Amniotic stem cell (primary cell): ENCODE data around the gene RAB39B.
"Not testable (repeated sequence)": the region's sequence is repeated elsewhere in the genome, so short reads cannot be mapped to it uniquely, and the experiment has no call there.

Experiments
- DNase-seq: peaks from one replicate; lab custom pipeline; 2025; lab: John Stamatoyannopoulos, UW

RAB39B gene, protein sequence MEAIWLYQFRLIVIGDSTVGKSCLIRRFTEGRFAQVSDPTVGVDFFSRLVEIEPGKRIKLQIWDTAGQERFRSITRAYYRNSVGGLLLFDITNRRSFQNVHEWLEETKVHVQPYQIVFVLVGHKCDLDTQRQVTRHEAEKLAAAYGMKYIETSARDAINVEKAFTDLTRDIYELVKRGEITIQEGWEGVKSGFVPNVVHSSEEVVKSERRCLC

DNA sequence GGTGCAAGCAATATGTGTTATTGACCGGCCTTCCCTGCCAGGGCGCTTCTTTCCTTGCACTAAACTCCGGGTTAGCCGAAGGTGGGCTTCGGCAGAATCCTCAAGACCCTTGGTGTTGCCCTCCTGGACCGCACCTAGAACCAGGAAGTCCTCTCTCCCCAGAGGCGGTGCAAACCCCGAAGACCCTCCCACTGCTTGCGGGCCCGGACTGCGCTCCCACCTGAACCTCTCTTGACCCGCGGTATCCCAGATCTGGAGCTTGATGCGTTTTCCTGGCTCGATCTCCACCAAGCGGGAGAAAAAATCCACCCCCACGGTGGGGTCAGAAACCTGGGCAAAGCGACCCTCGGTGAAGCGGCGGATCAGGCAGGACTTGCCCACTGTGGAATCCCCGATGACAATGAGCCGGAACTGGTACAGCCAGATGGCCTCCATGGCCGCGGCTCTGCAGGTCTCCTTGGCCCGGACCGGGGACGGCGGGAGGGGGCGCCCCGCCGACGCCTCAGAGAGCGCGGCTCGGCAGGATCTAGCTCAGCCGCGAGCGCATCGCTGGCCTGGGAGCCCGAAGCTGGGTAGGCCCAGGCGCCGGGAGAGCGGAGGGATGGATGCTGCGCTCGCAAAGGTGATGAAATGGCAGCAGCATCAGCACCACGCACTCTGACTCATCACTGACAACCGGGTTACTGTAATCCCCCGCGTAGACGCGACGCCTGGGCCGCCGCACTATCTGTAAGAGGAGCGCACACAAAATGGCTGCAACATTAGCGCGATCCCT, at the start of gene RAB39B:
Gene RAB39B (minus strand): TSS at position 638 of the 775 bp plus-strand sequence. CDS start 203 bp downstream, at position 435.
- DNase-seq = no peak

DNA sequence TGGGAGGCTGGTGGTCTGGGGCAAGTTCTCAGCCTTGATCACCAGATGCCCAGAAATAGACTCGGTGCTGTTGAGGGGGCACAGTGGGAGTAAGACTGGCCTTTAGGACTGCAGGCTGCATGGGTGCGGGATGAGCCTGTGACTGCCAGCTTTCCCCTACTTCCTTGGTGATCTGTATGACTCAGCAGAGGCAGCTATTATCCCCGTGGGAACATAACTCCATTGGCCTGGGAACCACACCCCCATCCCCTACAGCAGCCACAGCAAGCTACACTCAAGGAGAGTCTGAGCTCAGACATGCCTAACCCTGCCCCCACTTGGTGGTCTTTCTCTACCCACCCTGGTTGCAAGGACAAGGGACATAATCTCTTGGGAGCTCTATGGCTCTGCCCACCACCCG, 49.5 kb upstream of the RAB39B start:
- DNase-seq = no peak

DNA sequence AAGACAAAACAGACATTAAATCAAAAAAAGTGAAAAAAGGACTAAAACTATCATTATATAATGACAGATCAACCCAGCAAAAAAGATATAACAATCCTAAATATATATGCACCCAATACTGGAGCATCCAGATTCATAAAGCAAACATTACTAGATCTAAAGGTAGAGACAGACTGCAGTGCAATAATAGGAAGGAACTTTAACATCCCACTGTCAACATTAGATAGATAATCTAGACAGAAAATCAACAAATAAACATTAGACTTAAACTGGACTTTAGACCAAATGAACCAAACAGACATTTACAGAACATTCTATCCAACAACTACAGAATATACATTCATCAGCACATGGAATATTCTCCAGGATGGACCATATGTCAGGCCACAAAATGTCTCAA, 29.5 kb upstream of the RAB39B start:
- no peak for DNase-seq

DNA sequence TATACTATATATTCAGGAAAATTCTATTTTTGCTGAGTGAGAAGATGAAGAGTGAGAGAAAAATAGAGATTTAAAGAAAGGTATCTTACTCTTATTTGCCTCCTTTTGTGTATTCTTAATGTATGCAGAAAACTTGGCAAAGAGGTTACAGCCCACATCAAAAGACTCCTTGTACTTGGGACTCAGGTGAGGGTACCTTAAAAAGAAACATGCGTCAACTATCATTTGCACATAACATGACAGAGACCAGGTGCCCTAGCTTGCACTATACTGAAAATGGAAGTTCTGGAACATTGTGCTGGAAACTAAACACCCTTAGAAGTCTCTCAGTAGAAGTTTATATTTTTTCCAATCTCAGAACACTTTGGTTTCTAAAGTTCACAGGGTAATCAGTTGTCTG, 15.6 kb upstream of the RAB39B start:
- no peak for DNase-seq

DNA sequence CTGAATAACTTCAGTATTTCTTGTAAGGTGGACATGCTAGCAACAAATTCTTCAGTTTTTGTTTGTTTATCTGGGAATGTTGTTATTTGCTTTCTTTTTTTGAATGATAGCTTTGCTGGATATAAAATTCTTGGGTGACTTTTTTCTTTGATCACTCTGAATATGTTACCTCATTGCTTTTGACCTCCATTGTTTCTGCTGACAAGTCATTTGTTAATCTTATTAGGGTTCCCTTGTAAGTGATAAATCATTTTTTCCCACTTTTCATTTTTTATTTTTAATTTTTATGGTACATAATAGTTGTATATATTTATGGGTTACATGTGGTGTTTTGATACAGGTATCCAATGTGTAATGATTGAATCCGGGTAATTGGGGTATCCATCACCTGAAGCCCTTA, 6.7 kb upstream of the RAB39B start:
- DNase-seq = no peak

- not testable (repeated sequence) for DNase-seq
These were observed 3.7 kb upstream of the RAB39B start for GRCh38 chrX:155267995-155268394.

DNA sequence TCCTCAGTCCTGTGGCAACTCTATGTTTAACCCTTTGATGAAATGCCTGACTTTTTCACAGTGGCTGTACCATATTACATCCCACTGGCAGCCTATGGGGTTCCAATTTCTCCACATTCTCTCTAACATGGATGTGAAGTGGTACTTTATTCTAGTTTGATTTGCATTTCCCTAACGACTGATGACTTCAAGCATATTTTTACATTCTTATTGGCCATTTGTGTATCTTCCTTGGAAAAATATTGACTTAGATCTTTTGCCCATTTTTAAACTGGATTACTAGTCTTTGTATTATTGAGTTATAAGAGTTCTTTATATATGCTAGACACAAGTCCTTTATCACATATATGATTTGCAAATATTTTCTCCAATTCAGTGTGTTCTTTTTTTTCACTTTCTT, 2.1 kb upstream of the RAB39B start:
- no peak for DNase-seq

DNA sequence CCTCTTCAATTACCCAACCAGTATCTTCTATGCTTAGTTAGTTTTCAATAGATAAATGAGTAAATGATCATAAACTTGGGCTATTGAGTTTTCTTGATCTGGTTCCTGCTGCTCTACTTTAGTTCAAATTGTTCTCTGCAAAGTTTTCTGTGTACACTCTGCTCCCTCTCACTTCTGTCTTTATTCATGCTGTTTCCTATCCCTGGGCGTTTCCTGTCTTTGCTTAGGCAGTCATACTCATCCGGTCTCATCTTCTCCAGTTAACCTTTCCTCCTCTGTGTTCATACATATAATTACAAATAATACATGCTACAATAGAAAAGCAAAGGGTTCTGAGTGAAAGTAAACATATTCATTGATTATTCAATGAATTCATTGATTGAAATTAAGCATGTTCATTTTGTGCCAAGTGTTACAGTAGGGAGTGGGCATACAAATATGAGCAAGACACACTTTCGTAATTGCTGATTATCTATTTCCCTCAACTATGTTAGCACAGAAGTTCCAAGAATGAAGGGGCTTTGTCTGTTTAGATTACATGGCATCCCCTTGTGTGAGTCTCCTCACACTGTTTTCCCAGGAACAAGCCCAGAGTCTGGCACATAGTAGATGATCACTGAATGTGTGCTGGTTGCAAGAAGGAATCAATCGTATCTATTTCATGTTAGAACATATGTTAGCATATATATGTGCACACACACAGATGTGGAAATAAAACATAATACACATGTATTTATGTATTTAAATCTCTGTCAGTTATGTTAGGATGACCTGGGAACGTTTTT, 1.1 kb downstream of the RAB39B start:
- no peak for DNase-seq

- no peak for DNase-seq
These were observed 4.5 kb downstream of the RAB39B start for GRCh38 chrX:155259752-155260151.

DNA sequence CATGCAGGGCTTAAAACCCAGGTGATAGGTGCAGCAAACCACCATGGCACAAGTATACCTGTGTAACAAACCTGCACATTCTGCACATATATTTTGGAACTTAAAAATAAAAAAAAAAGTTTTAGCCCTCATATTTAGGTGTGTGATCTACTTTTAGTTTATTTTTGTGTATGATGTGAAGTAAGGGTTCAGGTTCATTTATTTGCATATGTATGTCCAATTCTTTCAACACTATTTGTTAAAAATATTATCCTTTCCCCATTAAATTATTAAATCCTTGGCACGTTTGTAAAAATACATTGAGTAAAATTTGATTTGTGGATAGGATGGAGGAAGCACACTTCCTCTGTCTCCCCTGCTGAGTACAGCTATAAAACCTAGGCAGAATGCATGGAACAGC, 12.9 kb downstream of the RAB39B start:
- DNase-seq = no peak

DNA sequence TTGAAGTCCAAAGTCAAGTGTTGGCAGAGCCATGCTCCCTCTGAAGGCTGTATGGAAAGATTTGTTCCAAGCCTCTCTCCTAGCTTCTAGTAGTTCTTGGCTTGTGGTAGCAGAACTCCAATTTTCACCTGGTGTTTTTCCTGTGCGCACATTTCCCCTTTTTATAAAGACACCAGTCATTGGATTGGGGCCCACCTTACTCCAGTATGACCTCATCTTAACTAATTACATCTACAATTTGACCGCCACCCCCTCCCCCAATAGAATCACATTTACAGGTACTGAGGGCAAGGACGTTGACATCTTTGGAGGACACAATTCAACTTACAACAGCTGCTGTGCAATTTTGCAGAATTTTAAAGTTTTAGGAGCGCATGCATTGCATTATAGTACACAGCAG, 16.8 kb downstream of the RAB39B start:
- no peak for DNase-seq

- no peak for DNase-seq
These were observed 17.5 kb downstream of the RAB39B start for GRCh38 chrX:155246748-155247147.

DNA sequence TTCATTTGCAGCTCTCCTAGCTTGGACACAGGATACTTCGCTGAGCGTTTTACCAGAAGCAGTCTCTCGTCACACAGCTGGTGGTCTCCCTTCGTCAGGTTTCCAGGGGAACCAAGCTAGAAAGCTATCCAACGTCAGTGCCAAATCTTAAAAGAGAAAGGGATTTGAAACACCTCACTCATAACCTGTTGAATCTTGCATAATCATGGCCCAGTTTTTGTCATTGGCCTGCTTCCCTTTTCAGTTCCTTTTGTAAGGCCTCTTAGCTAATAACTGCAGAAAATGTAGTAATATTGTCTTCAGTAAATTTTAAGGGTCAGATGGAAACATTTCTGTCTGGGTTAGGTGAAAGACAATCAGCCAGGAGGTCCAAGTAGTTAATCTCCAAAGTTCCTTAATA, 22.0 kb downstream of the RAB39B start:
- DNase-seq = no peak

- no peak for DNase-seq
These were observed 26.6 kb downstream of the RAB39B start for GRCh38 chrX:155237719-155238118.

- DNase-seq = no peak
These were observed 28.4 kb downstream of the RAB39B start for GRCh38 chrX:155235891-155236290.

- no peak for DNase-seq
These were observed 33.1 kb downstream of the RAB39B start for GRCh38 chrX:155231163-155231562.

GRCh38 chrX:155225774-155226173, 38.5 kb downstream of the RAB39B start:
- DNase-seq = no peak

DNA sequence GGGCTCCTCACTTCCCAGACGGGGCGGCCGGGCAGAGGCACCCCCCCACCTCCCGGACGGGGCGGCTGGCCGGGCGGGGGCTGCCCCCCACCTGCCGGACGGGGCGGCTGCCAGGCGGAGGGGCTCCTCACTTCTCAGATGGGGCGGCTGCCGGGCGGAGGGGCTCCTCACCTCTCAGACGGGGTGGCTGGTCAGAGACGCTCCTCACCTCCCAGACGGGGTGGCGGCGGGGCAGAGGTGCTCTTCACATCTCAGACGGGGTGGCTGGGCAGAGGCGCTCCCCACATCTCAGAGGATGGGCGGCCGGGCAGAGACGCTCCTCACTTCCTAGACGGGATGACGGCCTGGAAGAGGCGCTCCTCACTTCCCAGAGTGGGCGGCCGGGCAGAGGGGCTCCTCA, 40.5 kb downstream of the RAB39B start:
- not testable (repeated sequence) for DNase-seq

DNA sequence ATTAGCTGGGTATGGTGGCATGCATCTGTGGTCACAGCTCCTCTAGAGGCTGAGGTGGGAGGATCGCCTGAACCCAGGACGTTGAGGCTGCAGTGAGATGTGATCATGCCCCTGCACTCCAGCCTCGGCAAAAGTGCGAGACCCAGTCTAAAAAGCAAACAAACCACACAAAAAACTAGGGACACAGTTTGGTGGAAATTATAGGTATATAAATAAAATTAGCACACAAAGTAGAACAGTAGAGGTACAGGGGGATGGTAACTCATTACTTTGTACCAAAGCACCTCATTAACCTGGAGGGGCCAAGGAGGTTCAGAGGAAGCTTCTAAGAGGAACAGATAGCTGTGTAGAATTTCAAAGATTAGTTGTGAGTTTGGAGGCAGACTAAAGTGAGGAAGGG, 42.9 kb downstream of the RAB39B start:
- DNase-seq = no peak

DNA sequence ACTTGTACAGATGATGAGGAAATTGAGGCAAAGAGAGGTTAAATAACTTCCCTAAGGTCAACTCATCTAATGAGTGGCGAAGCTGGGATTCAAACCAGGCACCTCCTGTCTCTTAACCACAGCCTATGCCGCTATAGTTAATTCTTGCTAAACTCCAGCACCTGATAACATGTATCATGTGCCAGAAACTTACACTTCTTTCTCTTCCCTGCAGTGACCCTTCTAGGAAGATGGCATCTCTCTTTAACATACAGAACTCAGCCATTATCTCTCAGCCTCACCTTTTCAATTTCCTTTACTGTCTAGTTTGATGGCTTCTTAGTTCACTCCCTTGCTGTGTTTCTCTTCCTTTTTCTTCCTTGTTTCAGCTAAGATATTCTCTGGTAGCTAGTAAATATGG, 45.5 kb downstream of the RAB39B start:
- DNase-seq = no peak

- DNase-seq = no peak
These were observed 47.3 kb downstream of the RAB39B start for GRCh38 chrX:155216940-155217440.

- DNase-seq = peak; percentile 62
These were observed 47.9 kb downstream of the RAB39B start, which contains the start of gene VBP1 for GRCh38 chrX:155216179-155216939. Gene VBP1 (plus strand): TSS chrX:155216460. CDS start chrX:155216483, 23 bp downstream.
